ENCODE measurements around the gene CHCHD1.

DNA sequence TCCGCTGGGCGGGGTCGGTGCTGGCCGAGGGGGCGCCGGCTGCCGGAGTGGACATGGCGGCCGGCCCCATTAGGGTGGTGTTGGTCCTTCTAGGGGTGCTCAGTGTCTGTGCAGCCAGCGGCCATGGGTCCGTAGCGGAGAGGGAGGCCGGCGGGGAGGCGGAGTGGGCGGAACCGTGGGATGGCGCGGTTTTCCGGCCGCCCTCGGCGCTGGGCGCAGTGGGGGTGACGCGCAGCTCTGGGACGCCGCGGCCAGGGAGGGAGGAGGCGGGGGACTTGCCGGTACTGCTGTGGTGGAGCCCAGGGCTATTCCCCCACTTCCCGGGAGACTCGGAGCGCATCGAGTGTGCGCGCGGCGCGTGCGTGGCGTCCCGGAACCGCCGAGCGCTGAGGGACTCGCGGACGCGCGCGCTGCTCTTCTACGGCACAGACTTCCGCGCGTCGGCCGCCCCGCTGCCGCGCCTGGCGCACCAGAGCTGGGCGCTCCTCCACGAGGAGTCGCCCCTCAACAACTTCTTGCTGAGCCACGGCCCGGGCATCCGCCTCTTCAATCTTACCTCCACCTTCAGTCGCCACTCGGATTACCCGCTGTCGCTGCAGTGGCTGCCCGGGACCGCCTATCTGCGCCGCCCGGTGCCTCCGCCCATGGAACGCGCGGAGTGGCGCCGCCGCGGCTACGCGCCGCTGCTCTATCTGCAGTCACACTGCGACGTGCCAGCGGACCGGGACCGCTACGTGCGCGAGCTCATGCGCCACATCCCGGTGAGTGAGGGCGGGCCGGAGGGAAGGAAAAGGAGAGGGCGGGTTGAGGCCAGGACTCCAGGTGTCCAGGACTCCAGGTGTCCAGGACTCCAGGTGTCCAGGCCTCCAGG lies 9.3 kb upstream of the CHCHD1 start:
- TF ChIP-seq, protein P1, sequence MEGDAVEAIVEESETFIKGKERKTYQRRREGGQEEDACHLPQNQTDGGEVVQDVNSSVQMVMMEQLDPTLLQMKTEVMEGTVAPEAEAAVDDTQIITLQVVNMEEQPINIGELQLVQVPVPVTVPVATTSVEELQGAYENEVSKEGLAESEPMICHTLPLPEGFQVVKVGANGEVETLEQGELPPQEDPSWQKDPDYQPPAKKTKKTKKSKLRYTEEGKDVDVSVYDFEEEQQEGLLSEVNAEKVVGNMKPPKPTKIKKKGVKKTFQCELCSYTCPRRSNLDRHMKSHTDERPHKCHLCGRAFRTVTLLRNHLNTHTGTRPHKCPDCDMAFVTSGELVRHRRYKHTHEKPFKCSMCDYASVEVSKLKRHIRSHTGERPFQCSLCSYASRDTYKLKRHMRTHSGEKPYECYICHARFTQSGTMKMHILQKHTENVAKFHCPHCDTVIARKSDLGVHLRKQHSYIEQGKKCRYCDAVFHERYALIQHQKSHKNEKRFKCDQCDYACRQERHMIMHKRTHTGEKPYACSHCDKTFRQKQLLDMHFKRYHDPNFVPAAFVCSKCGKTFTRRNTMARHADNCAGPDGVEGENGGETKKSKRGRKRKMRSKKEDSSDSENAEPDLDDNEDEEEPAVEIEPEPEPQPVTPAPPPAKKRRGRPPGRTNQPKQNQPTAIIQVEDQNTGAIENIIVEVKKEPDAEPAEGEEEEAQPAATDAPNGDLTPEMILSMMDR (IDR thresholded peaks at IDR 0.05; ENCODE audit: insufficient read depth, low read depth, low read length) = no peak
- TF ChIP-seq EZH2 (IDR thresholded peaks at IDR 0.05; ENCODE audit: insufficient read depth, low read length) = no peak
